ENCODE data around the gene RBM19.

RBM19 gene

GRCh38 chr12:113860950-113861349 is 105.2 kb downstream of the RBM19 start:
- Histone ChIP-seq H3K9me3 (ENCODE audit: control insufficient read depth in 2 of 2, low read length in 2 of 2) (peaks cover 0 to 2% of the 10 kb centered on the region in 2 donors), H3K36me3 (ENCODE audit: control insufficient read depth in 2 of 2, insufficient read depth in 2 of 2, low read length in 2 of 2) (peaks cover 4 to 17% of the 10 kb centered on the region in 2 donors), H3K27ac (ENCODE audit: low read depth in 2 of 2, low read length in 2 of 2) (no peak overlapping the region), H3K27me3 (ENCODE audit: control insufficient read depth in 2 of 2, insufficient read depth in 2 of 2, low read length in 2 of 2) (no peaks in the 10 kb centered on the region), H3K4me3 (ENCODE audit: low read length in 2 of 2) (no peak overlapping the region), H3K4me1 (ENCODE audit: control insufficient read depth in 2 of 2, insufficient read depth in 2 of 2, low read length in 2 of 2) (no peaks in the 10 kb centered on the region), H3K9ac (ENCODE audit: low read depth in 1 of 2, low read length in 2 of 2) (no peak overlapping the region)

GRCh38 chr12:113860059-113860820 is 105.9 kb downstream of the RBM19 start:
- Histone ChIP-seq H3K9ac (ENCODE audit: low read depth in 1 of 2, low read length in 2 of 2) (no peak overlapping the region), H3K27me3 (ENCODE audit: control insufficient read depth in 2 of 2, insufficient read depth in 2 of 2, low read length in 2 of 2) (no peaks in the 10 kb centered on the region), H3K4me1 (ENCODE audit: control insufficient read depth in 2 of 2, insufficient read depth in 2 of 2, low read length in 2 of 2) (no peaks in the 10 kb centered on the region), H3K36me3 (ENCODE audit: control insufficient read depth in 2 of 2, insufficient read depth in 2 of 2, low read length in 2 of 2) (peaks cover 4 to 17% of the 10 kb centered on the region in 2 donors), H3K9me3 (ENCODE audit: control insufficient read depth in 2 of 2, low read length in 2 of 2) (peaks cover 0 to 2% of the 10 kb centered on the region in 2 donors), H3K4me3 (ENCODE audit: low read length in 2 of 2) (no peak overlapping the region), H3K27ac (ENCODE audit: low read depth in 2 of 2, low read length in 2 of 2) (no peak overlapping the region)

- H3K27me3 ChIP-seq (ENCODE audit: control insufficient read depth in 2 of 2, insufficient read depth in 2 of 2, low read length in 2 of 2), result no peaks in the 10 kb centered on the region
- H3K9ac ChIP-seq (ENCODE audit: low read depth in 1 of 2, low read length in 2 of 2), result no peak overlapping the region
- H3K36me3 ChIP-seq (ENCODE audit: control insufficient read depth in 2 of 2, insufficient read depth in 2 of 2, low read length in 2 of 2), result peaks cover 4 to 22% of the 10 kb centered on the region in 2 donors
- H3K4me1 ChIP-seq (ENCODE audit: control insufficient read depth in 2 of 2, insufficient read depth in 2 of 2, low read length in 2 of 2), result no peaks in the 10 kb centered on the region
- H3K9me3 ChIP-seq (ENCODE audit: control insufficient read depth in 2 of 2, low read length in 2 of 2), result peaks cover 0 to under 1% of the 10 kb centered on the region in 2 donors
- no peak overlapping the region for H3K27ac ChIP-seq (ENCODE audit: low read depth in 2 of 2, low read length in 2 of 2)
- no peak overlapping the region for H3K4me3 ChIP-seq (ENCODE audit: low read length in 2 of 2)
Observed at GRCh38 chr12:113858841-113859386, 107.2 kb downstream of the RBM19 start.

DNA sequence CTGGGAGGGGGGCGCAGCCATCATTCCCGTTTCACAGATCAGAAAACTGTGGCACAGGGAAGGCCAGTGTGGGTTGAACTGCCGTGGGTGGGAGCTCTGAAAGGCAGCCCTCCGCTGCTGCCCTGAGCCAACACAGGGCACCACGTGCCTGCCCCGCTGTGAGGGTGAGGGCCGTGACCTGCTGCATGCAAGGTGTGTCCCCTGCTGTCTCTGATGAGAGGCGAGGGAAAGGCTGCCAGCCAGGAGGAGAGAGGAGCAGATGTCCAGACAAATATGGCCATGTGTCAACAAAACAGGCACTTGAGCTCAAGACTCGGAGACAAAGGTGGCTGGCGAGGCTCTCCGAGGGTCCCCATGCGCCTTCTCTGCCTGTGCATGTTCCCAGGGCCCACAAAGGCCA is 108.8 kb downstream of the RBM19 start:
- H3K36me3 ChIP-seq (ENCODE audit: control insufficient read depth in 2 of 2, insufficient read depth in 2 of 2, low read length in 2 of 2), result peaks cover 4 to 26% of the 10 kb centered on the region in 2 donors
- no peaks in the 10 kb centered on the region for H3K4me1 ChIP-seq (ENCODE audit: control insufficient read depth in 2 of 2, insufficient read depth in 2 of 2, low read length in 2 of 2)
- no peak overlapping the region for H3K9ac ChIP-seq (ENCODE audit: low read depth in 1 of 2, low read length in 2 of 2)
- no peaks in the 10 kb centered on the region for H3K9me3 ChIP-seq (ENCODE audit: control insufficient read depth in 2 of 2, low read length in 2 of 2)
- no peak overlapping the region for H3K4me3 ChIP-seq (ENCODE audit: low read length in 2 of 2)
- H3K27ac ChIP-seq (ENCODE audit: low read depth in 2 of 2, low read length in 2 of 2), result no peak overlapping the region
- no peaks in the 10 kb centered on the region for H3K27me3 ChIP-seq (ENCODE audit: control insufficient read depth in 2 of 2, insufficient read depth in 2 of 2, low read length in 2 of 2)

GRCh38 chr12:113855998-113856397 is 110.1 kb downstream of the RBM19 start:
- no peaks in the 10 kb centered on the region for H3K9me3 ChIP-seq (ENCODE audit: control insufficient read depth in 2 of 2, low read length in 2 of 2)
- no peak overlapping the region for H3K9ac ChIP-seq (ENCODE audit: low read depth in 1 of 2, low read length in 2 of 2)
- H3K4me1 ChIP-seq (ENCODE audit: control insufficient read depth in 2 of 2, insufficient read depth in 2 of 2, low read length in 2 of 2), result no peaks in the 10 kb centered on the region
- peaks cover 4 to 26% of the 10 kb centered on the region in 2 donors for H3K36me3 ChIP-seq (ENCODE audit: control insufficient read depth in 2 of 2, insufficient read depth in 2 of 2, low read length in 2 of 2)
- H3K27me3 ChIP-seq (ENCODE audit: control insufficient read depth in 2 of 2, insufficient read depth in 2 of 2, low read length in 2 of 2), result no peaks in the 10 kb centered on the region
- H3K27ac ChIP-seq (ENCODE audit: low read depth in 2 of 2, low read length in 2 of 2), result no peak overlapping the region
- no peak overlapping the region for H3K4me3 ChIP-seq (ENCODE audit: low read length in 2 of 2)

GRCh38 chr12:113854385-113855142 is 111.6 kb downstream of the RBM19 start:
- no peak overlapping the region for H3K27ac ChIP-seq (ENCODE audit: low read depth in 2 of 2, low read length in 2 of 2)
- peaks cover 4 to 29% of the 10 kb centered on the region in 2 donors for H3K36me3 ChIP-seq (ENCODE audit: control insufficient read depth in 2 of 2, insufficient read depth in 2 of 2, low read length in 2 of 2)
- no peak overlapping the region for H3K9ac ChIP-seq (ENCODE audit: low read depth in 1 of 2, low read length in 2 of 2)
- H3K27me3 ChIP-seq (ENCODE audit: control insufficient read depth in 2 of 2, insufficient read depth in 2 of 2, low read length in 2 of 2), result no peaks in the 10 kb centered on the region
- H3K4me1 ChIP-seq (ENCODE audit: control insufficient read depth in 2 of 2, insufficient read depth in 2 of 2, low read length in 2 of 2), result no peaks in the 10 kb centered on the region
- no peak overlapping the region for H3K4me3 ChIP-seq (ENCODE audit: low read length in 2 of 2)
- H3K9me3 ChIP-seq (ENCODE audit: control insufficient read depth in 2 of 2, low read length in 2 of 2), result no peaks in the 10 kb centered on the region

GRCh38 chr12:113853491-113853890 is 112.6 kb downstream of the RBM19 start:
- Histone ChIP-seq H3K9me3 (ENCODE audit: control insufficient read depth in 2 of 2, low read length in 2 of 2) (no peaks in the 10 kb centered on the region), H3K4me1 (ENCODE audit: control insufficient read depth in 2 of 2, insufficient read depth in 2 of 2, low read length in 2 of 2) (no peaks in the 10 kb centered on the region), H3K27ac (ENCODE audit: low read depth in 2 of 2, low read length in 2 of 2) (no peak overlapping the region), H3K27me3 (ENCODE audit: control insufficient read depth in 2 of 2, insufficient read depth in 2 of 2, low read length in 2 of 2) (no peaks in the 10 kb centered on the region), H3K36me3 (ENCODE audit: control insufficient read depth in 2 of 2, insufficient read depth in 2 of 2, low read length in 2 of 2) (peaks cover 4 to 28% of the 10 kb centered on the region in 2 donors), H3K9ac (ENCODE audit: low read depth in 1 of 2, low read length in 2 of 2) (no peak overlapping the region), H3K4me3 (ENCODE audit: low read length in 2 of 2) (no peak overlapping the region)

DNA sequence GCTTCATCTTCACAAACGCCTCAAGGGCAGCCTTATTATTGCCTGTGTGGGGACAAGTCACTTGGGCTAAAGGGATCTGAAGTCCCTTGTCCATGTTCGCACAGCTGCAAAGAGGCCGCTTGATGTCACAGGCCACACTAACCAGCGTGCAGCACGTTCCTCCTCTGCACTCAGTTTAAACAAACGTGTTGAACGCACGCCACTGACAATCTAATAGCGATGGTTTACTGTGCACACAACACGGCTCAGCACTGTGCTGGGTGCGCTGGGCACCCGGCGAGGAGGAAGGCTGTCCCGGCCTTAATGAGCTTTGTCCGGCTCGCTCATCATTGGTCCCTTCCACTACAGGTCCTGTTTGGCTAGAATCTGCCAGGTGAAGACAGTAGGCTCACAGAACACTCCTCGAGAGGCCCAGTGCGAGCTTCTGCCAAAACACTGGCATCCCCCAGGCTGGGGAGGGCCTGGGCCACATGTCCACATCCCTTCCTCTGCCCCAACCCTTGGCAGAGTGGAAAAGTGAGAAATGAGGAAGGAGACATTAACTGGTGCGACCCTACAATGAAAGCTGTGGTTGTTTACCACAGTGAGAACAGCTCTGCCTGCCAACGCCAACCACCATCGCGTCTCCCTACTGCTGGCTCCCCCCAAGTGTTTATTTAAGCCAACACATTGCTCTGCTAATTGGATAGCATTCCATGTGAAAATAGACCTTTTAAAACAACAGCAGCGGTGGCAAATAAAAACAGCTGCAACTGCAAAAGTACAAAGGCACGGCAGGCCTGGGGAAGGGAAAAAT is 113.2 kb downstream of the RBM19 start:
- Histone ChIP-seq H3K9me3 (ENCODE audit: control insufficient read depth in 2 of 2, low read length in 2 of 2) (no peaks in the 10 kb centered on the region), H3K4me1 (ENCODE audit: control insufficient read depth in 2 of 2, insufficient read depth in 2 of 2, low read length in 2 of 2) (no peaks in the 10 kb centered on the region), H3K27ac (ENCODE audit: low read depth in 2 of 2, low read length in 2 of 2) (no peak overlapping the region), H3K27me3 (ENCODE audit: control insufficient read depth in 2 of 2, insufficient read depth in 2 of 2, low read length in 2 of 2) (no peaks in the 10 kb centered on the region), H3K9ac (ENCODE audit: low read depth in 1 of 2, low read length in 2 of 2) (no peak overlapping the region), H3K36me3 (ENCODE audit: control insufficient read depth in 2 of 2, insufficient read depth in 2 of 2, low read length in 2 of 2) (peaks cover 4 to 23% of the 10 kb centered on the region in 2 donors), H3K4me3 (ENCODE audit: low read length in 2 of 2) (no peak overlapping the region)

DNA sequence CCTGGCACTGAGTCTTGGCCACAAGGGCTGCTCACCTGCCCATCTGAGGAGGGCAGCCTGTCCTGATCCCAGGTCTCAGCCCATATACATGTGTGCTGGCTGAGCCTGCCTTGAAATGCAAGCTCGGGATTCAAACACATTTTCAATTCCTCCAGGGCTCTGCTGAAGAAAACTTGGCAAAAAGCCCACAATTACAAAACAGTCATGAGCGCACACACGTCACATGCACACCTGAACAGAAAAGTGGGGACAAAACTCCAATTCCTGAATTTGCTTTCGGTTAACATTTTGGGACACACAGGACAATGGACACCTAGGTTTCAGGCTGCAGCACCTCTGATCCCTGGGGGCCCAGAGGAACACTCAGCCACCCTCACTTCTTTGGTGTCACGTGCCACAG is 113.9 kb downstream of the RBM19 start:
- no peak overlapping the region for H3K9ac ChIP-seq (ENCODE audit: low read depth in 1 of 2, low read length in 2 of 2)
- H3K27me3 ChIP-seq (ENCODE audit: control insufficient read depth in 2 of 2, insufficient read depth in 2 of 2, low read length in 2 of 2), result no peaks in the 10 kb centered on the region
- H3K9me3 ChIP-seq (ENCODE audit: control insufficient read depth in 2 of 2, low read length in 2 of 2), result no peaks in the 10 kb centered on the region
- peaks cover 0 to 18% of the 10 kb centered on the region in 2 donors for H3K36me3 ChIP-seq (ENCODE audit: control insufficient read depth in 2 of 2, insufficient read depth in 2 of 2, low read length in 2 of 2)
- H3K4me3 ChIP-seq (ENCODE audit: low read length in 2 of 2), result no peak overlapping the region
- no peak overlapping the region for H3K27ac ChIP-seq (ENCODE audit: low read depth in 2 of 2, low read length in 2 of 2)
- no peaks in the 10 kb centered on the region for H3K4me1 ChIP-seq (ENCODE audit: control insufficient read depth in 2 of 2, insufficient read depth in 2 of 2, low read length in 2 of 2)
